ENCODE results near the gene PRMT3.
"Not testable (repeated sequence)": the region's sequence is repeated elsewhere in the genome, so short reads cannot be mapped to it uniquely, and the experiment has no call there.

DNA sequence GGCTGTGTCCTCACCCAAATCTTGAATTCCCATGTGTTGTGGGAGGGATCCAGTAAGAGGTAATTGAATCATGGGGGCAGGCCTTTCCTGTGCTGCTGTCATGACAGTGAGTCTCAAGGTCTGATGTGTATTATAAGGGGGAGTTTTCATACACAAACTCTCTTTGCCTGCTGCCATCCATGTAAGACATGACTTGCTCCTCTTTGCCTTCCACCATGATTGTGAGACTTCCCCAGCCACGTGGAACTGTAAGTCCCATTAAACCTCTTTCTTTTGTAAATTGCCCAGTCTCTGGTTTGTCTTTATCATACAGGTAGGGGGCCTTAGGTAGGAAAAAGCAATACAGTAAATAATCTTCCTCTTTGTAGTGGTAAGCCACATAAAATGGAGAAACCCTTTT is 96.9 kb downstream of the PRMT3 start:
- TF ChIP-seq, protein P1, sequence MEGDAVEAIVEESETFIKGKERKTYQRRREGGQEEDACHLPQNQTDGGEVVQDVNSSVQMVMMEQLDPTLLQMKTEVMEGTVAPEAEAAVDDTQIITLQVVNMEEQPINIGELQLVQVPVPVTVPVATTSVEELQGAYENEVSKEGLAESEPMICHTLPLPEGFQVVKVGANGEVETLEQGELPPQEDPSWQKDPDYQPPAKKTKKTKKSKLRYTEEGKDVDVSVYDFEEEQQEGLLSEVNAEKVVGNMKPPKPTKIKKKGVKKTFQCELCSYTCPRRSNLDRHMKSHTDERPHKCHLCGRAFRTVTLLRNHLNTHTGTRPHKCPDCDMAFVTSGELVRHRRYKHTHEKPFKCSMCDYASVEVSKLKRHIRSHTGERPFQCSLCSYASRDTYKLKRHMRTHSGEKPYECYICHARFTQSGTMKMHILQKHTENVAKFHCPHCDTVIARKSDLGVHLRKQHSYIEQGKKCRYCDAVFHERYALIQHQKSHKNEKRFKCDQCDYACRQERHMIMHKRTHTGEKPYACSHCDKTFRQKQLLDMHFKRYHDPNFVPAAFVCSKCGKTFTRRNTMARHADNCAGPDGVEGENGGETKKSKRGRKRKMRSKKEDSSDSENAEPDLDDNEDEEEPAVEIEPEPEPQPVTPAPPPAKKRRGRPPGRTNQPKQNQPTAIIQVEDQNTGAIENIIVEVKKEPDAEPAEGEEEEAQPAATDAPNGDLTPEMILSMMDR (IDR thresholded peaks at IDR 0.05; ENCODE audit: extremely low read depth in 1 of 2, insufficient read depth in 1 of 2, low read depth in 1 of 2, low read length in 2 of 2) = not testable (repeated sequence)
- TF ChIP-seq POLR2AphosphoS5 (IDR thresholded peaks at IDR 0.05; ENCODE audit: insufficient read depth, low read depth, low read length) = not testable (repeated sequence)
- TF ChIP-seq, protein P2, sequence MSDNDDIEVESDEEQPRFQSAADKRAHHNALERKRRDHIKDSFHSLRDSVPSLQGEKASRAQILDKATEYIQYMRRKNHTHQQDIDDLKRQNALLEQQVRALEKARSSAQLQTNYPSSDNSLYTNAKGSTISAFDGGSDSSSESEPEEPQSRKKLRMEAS (IDR thresholded peaks at IDR 0.05; ENCODE audit: insufficient read depth, insufficient read length) = not testable (repeated sequence)
